Umbilical cord (tissue), 2 donors: ENCODE results near the gene DHX35. TPM values are rescaled to one million over a fixed set of nuclear protein-coding genes. Genes with fewer than 3 reads are reported as not detected.

Experiments used
- DNase-seq: peaks from one replicate; pipeline ENCODE4 v3.0.0-alpha.2; 2015; ENCODE audit warnings: low spot score
- total RNA-seq: library from RNA; depleted of rRNA; stranded (reverse); fragments of >200 nt; gene quantifications from one replicate; pipeline ENCODE4 v1.2.3, GENCODE V29; 2014; ENCODE audit warnings: low replicate concordance; ENCODE audit not compliant: insufficient read depth

The DHX35 gene, protein sequence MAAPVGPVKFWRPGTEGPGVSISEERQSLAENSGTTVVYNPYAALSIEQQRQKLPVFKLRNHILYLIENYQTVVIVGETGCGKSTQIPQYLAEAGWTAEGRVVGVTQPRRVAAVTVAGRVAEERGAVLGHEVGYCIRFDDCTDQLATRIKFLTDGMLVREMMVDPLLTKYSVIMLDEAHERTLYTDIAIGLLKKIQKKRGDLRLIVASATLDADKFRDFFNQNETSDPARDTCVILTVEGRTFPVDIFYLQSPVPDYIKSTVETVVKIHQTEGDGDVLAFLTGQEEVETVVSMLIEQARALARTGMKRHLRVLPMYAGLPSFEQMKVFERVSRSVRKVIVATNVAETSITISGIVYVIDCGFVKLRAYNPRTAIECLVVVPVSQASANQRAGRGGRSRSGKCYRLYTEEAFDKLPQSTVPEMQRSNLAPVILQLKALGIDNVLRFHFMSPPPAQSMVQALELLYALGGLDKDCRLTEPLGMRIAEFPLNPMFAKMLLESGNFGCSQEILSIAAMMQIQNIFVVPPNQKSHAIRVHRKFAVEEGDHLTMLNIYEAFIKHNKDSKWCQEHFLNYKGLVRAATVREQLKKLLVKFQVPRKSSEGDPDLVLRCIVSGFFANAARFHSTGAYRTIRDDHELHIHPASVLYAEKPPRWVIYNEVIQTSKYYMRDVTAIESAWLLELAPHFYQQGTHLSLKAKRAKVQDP
- total RNA-seq = 11.1 TPM

DNA sequence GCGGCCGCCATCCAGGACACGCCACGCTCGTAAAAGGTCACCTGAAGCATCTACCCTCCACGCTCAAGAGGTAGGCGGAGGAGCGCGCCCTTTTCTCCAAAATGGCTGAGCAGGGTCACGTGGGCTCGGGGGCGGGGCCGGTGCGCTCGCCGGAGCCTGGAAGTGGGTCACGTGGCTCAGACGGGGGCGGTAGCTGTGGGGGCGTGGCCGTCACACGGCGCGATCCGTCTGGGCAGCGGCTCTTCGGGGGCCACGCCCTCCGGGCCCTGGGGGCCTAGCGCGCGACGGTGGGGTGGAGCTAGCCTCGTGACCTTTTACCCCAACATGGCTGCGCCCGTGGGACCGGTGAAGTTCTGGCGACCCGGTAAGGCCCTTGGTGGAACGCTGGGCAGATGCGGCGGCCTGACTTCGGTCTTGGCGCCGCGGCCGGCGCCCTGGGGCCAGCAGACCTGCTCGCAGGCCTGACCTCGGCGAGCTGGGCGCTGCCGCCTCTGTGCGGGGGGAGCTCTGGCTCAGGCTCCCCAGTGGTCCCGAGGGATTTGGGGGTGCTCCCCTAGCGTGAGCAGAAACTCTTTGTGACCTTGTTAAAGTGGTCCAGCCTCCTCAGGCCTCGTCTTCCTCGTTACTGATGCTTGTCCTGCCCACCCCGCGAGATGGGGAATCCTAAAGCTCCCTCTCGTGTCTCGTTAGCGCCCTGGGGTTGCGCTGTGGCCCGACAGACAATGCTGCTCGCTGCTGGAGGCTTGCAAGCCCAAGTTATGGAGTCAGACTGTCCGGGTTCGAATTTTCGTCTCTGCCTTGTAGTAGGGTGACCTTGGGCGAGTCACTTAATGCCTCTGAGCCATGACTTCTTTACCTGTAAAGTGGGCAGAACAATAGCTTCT lies at the start of gene DHX35:
Gene DHX35 (plus strand): TSS at position 301 of the 884 bp plus-strand sequence. CDS start 24 bp downstream, at position 325.
- peak; percentile 98 for DNase-seq

DNA sequence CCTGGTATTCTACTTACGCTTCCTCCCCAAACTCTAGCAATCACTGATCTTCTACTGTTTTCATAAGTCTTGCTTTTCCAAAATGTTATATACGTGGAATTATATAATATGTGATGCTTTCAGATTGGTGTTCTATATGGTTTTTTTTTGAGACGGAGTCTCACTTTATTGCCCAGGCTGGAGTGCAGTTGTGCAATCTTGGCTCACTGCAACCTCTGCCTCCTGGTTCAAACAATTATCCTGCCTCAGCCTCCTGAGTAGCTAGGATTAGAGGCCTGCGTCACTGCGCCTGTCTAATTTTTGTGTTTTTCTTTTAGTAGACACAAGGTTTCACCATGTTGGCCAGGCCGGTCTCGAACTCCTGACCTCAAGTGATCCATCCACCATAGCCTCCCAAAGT lies 46.8 kb upstream of the DHX35 start:
- DNase-seq = no peak

DNA sequence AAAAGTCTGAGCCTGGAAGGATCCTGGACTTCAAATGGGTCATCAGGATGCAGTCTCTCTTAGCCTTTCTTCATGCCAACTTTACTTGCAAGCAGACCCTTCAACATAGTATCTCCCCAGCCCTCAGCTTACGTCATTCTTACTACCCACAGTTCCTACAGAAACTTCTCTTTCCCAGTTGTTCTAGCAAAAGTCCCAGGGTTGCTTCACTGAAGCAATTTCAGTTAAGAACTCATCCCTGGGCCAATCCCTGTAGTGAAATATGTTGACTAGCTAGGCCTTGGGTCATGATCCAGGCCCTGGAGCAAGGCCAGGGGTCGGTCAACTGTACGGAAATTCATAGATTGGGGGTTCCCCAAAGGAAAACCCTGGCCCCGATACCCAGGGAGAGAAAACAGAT lies 44.5 kb upstream of the DHX35 start:
- DNase-seq = no peak

DNA sequence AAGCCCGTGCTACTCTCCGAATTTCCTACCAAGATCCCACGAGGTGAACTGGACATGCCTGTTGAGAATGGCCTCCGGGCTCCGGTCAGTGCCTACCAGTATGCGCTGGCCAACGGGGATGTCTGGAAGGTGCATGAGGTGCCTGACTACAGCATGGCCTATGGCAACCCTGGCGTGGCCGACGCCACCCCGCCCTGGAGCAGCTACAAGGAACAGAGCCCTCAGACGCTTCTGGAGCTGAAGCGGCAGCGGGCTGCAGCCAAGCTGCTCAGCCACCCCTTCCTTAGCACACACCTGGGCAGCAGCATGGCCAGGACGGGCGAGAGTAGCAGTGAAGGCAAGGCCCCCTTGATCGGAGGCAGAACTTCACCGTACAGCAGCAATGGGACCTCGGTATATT lies 44.0 kb upstream of the DHX35 start:
- no peak for DNase-seq

DNA sequence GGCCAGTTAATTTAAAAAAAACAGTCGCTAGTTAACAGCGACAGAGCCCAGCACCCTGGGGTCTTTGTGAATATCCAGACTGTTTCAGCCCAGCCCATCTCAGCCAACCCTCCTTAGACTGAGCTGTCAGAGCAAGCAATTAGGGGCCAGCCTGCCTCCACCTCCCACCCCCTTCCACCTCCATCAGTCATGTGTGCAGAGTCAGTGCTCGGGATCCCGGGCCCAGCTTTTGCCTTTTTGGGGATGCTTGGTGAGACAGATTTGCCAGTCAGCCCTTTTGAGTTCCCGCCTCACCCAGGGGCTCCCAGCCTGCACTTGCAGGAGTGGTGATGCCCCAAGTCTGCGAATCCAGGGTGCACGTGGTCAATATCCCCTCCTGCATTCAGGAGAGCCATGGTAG lies 42.5 kb upstream of the DHX35 start:
- DNase-seq = no peak

DNA sequence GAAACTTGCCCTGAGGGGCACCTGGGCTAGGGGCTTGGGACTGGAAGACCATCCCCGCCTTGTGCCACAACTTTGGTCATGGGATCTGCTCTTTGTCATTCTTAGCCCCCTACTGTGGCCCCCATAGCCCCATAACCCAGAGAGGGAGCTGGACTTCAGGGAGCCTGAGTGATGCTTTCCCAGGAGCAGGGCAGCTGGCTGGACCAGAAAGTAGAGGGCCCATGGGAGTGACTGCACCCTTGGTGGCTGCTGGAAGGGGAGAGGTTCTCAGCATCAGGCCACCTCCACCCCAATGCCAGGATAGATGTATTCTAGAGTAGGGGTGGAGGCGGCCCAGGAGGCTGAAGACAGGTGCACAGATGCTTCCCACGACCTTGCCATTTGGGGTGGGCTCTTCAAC lies 41.7 kb upstream of the DHX35 start:
- DNase-seq = no peak

DNA sequence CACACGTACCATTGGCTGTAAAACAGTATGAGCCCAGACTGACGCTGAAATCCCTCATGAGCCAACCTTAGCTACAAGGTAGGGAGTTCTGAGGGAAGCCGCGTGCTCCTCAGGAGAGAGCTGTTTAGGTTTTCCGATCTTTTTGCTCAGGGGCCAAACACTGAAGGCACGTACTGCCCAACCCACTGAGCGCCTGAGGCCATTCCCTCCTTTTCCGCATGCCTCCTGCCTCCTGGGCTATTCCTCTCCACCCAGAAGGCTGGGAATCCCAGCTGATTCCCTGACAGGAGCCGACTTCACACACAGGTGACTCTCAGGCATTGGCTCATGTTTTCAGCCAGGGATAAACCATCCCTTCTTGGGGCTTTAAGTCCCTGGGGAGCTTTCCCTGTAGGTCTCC lies 41.3 kb upstream of the DHX35 start:
- DNase-seq = no peak

DNA sequence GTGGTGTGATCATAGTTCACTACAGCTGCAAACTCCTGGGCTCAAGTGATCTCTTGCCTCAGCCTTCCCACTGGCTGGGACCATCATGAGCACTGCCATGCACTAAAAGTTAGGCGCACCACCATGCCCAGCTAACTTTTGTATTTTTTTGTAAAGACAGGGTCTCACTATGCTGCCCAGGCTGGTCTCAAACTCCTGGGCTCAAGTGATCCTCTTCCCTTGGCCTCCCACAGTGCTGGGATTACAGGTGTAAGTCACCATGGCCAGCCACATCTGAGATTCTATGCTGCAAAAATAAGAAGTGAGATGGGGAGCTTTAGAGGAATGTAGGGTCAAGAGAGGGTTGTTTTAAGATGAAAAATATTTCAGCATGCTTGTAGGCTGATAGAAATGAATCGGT lies 37.4 kb upstream of the DHX35 start:
- no peak for DNase-seq

DNA sequence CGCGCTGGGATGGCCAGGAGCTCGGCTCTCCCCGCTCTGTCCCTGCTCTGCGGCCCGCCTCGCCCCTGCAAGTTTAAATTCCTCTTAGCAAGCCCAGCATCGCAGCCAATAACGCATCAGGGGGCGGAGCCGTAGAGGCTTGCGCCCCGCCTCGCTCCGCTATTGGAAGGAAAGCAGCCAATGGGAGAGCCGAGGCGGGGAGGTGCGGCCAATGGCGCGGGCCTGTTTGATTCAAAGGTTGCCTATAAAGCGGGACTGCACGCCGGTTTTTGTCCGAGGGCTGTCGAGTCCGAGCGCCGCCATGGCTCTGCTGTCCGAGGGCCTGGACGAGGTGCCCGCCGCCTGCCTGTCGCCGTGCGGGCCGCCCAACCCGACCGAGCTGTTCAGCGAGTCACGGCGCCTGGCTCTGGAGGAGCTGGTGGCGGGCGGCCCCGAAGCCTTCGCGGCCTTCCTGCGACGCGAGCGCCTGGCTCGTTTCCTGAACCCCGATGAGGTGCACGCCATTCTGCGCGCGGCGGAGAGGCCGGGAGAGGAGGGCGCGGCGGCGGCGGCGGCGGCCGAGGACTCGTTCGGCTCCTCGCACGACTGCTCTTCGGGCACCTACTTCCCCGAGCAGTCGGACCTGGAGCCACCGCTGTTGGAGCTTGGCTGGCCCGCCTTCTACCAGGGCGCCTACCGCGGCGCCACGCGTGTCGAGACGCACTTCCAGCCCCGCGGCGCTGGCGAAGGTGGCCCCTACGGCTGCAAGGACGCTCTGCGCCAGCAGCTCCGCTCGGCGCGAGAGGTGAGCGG lies 35.8 kb upstream of the DHX35 start, which contains the start of gene FAM83D:
Gene FAM83D (plus strand): TSS at position 276 of the 792 bp plus-strand sequence. CDS start 26 bp downstream, at position 302.
- peak; percentile 97 for DNase-seq

DNA sequence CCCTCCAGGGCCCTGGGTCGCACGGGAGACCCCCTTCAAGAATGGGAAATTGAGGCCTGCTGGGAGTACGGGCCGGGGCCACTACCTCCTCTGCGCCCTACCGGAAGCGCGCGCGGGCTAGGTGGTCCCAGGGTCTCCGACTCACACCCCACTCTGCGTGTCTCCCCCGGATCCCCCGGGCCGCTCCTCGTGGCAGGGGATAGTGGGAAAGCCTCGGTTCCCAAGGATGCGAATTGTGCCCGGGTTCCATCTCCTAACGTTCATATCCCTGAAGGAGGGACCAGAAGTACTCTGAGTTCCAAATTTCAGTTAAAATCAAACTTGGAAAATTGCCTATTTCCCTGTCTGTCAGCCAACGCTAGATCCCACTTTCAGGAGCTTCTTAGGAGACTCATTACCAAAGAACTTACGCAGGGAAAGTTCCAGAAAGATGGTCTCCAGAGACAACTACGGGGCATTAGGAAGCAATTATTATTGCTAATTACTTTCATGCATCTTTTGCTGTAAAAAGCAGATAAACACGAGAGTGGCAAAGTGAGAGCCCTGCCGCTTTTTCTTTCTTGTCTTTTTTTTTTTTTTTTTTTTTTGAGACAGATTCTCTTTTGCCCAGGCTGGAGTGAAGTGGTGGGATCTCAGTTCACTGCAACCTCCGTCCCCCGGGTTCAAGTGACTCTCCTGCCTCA lies 35.1 kb upstream of the DHX35 start:
- DNase-seq = peak; percentile 4

DNA sequence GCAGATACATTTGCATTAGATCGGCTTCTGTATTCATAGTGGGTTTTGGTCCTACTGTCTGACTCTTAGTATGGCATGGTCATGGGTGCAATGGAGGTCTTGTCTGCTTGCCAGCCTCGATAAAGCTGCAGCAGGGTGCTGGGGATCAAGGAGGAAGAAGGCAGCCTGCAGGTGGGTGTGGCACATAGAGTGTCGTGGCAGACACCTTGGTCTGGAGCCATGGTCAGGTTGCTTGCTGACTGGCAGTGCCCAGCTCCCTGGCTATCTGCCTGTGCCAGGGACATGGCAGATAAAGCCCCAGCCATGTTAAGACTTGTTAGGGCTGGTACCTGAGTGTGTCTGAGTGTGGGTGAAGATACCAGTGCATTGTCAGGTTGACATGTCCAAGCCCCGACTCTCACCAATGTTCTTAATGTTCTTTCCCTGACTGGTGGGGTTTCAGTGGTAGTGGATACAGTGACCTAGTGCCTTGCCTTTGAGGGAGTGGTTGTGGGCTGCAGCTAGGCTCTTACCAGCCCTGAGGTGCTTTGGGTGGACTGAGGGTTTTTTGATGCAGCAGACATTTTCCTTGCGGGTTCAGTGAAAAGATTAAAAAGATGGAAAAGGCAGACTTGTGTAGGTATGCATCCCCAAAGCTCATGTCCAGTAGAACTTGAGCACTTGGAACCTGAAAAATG lies 34.1 kb upstream of the DHX35 start:
- DNase-seq = no peak

DNA sequence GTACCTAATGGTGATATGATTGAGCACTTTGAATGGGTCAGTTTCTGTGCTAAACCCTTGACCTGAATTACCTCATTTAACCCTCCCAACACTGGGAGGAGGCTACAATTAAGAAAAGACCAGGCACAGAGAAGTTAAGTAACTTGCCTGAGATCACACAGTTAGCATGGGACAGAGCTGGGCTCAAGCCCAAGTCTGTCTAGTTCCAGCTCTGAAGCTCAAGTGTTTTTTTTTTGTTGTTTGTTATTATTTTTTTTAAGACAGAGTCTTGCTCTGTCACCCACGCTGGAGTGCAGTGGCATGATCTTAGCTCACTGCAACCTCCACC lies 31.9 kb upstream of the DHX35 start:
- no peak for DNase-seq

DNA sequence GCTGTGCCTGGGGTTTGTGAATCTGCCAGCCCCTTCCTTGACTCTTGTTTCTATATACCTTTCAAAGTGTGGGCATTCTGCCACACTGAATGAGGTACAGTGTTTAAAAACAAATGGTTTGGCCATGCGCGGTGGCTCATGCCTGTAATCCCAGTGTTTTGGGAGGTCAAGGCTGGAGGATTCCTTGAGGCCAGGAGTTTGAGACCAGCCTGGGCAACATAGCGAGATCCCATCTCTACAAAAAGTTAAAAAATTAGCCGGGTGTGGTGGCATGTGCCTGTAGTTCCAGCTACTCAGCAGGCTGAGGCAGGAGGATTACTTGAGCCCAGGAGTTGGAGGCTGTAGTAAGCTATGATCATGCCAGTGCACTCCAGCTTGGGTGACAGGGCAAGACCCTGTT lies 30.2 kb upstream of the DHX35 start:
- DNase-seq = no peak

DNA sequence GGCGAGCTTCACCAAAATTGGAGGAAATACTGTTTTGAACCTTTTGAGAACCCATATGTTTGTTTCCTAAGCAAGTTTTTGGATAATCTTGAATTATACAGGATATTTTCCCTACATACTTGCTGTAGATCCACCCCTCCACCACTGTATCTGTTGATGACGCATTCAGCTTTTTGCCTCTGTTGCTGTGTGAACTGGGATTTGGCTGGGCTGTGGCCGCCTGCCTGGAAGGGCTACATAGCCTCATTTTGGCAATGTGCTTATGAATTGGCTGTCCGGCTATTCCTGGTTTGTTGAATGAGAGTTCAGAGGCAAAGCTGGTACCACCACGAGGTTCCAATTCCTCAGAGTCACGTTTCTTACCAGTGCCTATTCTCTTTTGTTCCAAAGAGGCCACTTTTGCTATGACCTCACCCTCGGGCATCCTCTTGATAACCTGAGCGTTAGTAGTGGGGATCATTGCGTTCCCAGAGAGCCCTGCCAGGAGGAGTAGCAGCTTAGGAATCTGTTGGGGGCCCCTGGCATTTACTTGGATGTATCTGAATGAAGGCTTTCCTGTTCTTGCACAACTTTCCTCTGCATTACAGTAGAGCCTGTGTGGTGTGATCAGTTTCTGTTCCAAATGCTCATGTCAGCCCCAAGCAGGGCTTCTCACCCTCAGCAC lies 29.6 kb upstream of the DHX35 start:
- peak; percentile 49 for DNase-seq

DNA sequence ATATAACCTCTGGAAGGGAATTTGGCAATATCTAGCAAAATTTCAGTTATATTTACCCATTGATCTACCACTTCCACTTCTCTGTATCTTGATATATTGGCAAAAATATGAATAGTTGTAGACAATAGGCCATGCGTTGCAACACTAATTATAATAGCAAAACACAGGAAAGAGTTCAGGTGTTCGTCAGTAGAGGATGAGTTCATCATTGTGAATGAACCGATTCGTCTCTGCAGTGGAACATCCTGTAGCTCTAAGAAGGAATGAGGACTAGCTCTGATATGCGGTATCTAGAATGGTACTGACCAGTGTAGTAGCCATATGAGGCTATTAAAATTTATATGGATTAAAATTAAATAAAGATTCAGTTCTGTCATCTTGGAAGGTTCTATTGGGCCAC lies 27.6 kb upstream of the DHX35 start:
- DNase-seq = no peak

DNA sequence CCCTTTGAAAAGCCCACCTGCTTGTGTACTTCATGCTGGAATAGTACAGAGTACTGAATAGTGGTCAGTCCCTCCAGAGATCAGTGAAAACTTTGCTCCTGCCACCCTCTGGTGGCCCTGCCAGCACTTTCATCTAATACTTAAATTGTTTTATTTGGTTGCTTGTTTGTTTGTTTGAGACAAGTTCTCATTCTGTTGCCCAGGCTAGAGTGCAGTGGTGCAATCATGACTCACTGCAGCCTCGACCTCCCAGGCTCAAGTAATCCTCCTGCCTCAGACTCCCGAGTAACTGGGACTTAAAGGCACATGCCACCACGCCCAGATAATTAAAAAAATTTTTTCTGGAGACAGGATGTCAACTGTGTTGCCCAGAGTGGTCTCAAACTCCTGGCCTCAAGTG lies 26.9 kb upstream of the DHX35 start:
- DNase-seq = no peak

DNA sequence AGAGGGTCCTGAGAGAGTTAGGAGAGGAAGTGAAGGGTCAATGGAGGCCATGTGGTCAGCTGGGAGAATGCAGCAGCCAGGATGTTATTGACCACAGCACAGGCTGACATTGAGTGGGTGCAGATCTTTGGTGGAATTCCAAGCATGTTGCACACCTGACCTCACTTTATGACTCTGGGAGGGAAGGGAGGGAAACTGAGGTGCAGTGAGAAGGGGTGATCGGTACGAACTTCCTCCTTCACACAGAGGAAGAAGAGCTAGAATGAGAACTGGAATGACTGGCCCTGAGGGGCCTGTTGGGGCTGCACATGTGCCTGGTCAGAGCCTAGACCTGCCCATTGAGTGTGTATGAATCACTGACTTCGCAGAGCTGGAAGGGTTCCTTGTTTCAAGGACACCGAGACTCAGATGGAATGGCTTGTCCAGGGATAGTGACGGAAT lies 26.2 kb upstream of the DHX35 start:
- no peak for DNase-seq

DNA sequence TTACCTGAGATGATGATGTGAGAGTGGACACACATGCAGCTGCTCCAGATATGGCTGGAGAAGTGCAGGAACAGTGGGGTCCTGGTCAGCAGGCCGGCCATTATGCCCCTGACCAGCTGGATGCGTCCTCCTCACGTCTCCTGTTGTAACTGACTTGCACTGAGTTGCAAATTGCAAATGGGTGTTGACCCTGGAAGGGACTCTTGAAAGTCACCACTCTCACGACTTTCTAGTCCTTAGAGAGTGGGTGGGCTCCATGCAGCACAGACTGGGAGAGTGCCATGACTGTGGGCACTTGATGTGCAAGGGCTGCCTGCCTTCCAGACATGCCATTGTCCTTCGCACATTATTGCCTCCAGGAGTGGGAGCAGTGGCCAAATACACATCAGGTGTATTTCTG lies 25.1 kb upstream of the DHX35 start:
- DNase-seq = no peak

DNA sequence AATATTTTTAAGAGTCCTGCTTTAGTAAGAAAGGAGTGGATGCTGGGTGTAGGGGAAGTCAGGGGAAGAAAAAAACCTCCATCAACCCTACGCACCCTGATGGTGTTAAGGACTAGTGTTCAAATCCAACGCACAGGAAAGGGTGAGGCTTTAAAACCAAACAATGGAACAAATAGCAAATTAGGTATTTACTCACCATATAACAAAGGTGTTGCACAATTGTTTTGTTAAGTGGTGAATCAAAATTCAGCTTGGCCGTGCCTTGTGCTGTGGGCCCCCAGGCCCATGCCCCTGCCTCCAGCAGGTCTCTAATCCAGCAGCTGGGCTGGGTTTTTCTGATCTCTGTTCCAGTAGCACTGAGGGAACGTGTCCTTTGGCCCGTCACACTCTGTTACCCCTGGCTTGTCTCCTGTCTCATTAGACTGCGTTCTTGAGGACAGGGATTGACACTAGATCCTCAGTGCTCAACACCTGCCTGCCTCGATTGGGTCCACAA lies 24.1 kb upstream of the DHX35 start:
- no peak for DNase-seq
